MCF 10A (cell line): ENCODE data around the gene COL6A1. TPM values are rescaled to one million over a fixed set of nuclear protein-coding genes. Genes with fewer than 3 reads are reported as not detected.

Source experiments
- BruUV-seq: library from RNA; stranded (reverse); fragments of 400-500 nt; replicated peaks from 2 replicates; lab custom pipeline; 2021; lab: Mats Ljungman, UMichigan
- CTCF ChIA-PET: fragments of 300-600 bp; sonication (Branson Sonifier 250); formaldehyde crosslinking; extraction: SDS; loops from one replicate; lab custom pipeline; 2021; ENCODE audit warnings: antibody characterized with exemption, inconsistent platforms; lab: Yijun Ruan, JAX
- POLR2A ChIA-PET: fragments of 300-600, 350-650 bp; sonication (Branson Sonifier 250); formaldehyde crosslinking; extraction: SDS; loops from one replicate; lab custom pipeline; 2020; ENCODE audit warnings: antibody characterized with exemption, inconsistent platforms; lab: Yijun Ruan, JAX
- DNase-seq: peaks from one replicate; pipeline ENCODE4 v3.0.0-alpha.2; 2018; ENCODE audit not compliant: unreplicated experiment
- H3K27ac Mint-ChIP-seq: one replicate; pipeline ENCODE4 v1.8.0; 2022; ENCODE audit warnings: mild to moderate bottlenecking, low read depth, mixed read lengths; ENCODE audit not compliant: unreplicated experiment
- H3K27me3 Mint-ChIP-seq: one replicate; pipeline ENCODE4 v1.8.0; 2022; ENCODE audit warnings: mixed read lengths; ENCODE audit not compliant: insufficient read depth, unreplicated experiment
- H3K36me3 Mint-ChIP-seq: one replicate; pipeline ENCODE4 v1.8.0; 2022; ENCODE audit warnings: mild to moderate bottlenecking, moderate library complexity, mixed read lengths; ENCODE audit not compliant: insufficient read depth, unreplicated experiment
- H3K4me1 Mint-ChIP-seq: one replicate; pipeline ENCODE4 v1.8.0; 2022; ENCODE audit warnings: mixed read lengths; ENCODE audit not compliant: insufficient read depth, unreplicated experiment
- H3K4me3 Mint-ChIP-seq: one replicate; pipeline ENCODE4 v1.8.0; 2022; ENCODE audit warnings: mild to moderate bottlenecking, moderate library complexity, mixed read lengths; ENCODE audit not compliant: unreplicated experiment
- H3K9me3 Mint-ChIP-seq: one replicate; pipeline ENCODE4 v1.8.0; 2022; ENCODE audit warnings: mixed read lengths; ENCODE audit not compliant: unreplicated experiment
- CTCF ChIP-seq: fragments of 200-600 bp; IDR thresholded peaks from one replicate; pipeline ENCODE4 v1.8.0; 2022; ENCODE audit warnings: antibody characterized with exemption, mild to moderate bottlenecking; ENCODE audit not compliant: unreplicated experiment
- intact Hi-C: fragments of 100-400 bp; cut with micrococcal nuclease; formaldehyde crosslinking; loops from 2 replicates; pipeline ENCODE4 v1.14.1; 2022
- total RNA-seq: library from RNA; stranded (reverse); gene quantifications from 2 replicates; pipeline ENCODE4 v1.2.3, GENCODE V29; 2022

The COL6A1 gene
- total RNA-seq, 1 experiment from 2014 or later, result 3.2 TPM

- Mint-ChIP-seq H3K27me3 (peaks cover 26% of the 10 kb centered on the region), H3K36me3 (no peaks in the 10 kb centered on the region), H3K9me3 (no peaks in the 10 kb centered on the region), H3K27ac (no peak overlapping the region), H3K4me3 (no peak overlapping the region), H3K4me1 (peaks cover 2% of the 10 kb centered on the region)
- ChIA-PET CTCF (interaction anchor here (1.1 kb wide), 1 partner anchor 9 kb away, joined by 7 read pairs; no protein-coding TSS in a partner anchor), POLR2A (no interaction called here)
- DNase-seq, result no peak
- intact Hi-C loops, result no loop called here
- TF ChIP-seq CTCF, result no peak
- no TSS peak for BruUV-seq
These were observed 18.4 kb upstream of the COL6A1 start for GRCh38 chr21:45963232-45963570.

GRCh38 chr21:45964649-45965048, 16.9 kb upstream of the COL6A1 start:
- ChIA-PET CTCF (no interaction called here), POLR2A (no interaction called here)
- no TSS peak for BruUV-seq
- no peak overlapping the region for H3K4me3 Mint-ChIP-seq
- TF ChIP-seq CTCF, result no peak
- H3K4me1 Mint-ChIP-seq, result no peaks in the 10 kb centered on the region
- H3K27me3 Mint-ChIP-seq, result peaks cover 13% of the 10 kb centered on the region
- intact Hi-C loops, result no loop called here
- H3K27ac Mint-ChIP-seq, result no peak overlapping the region
- no peaks in the 10 kb centered on the region for H3K36me3 Mint-ChIP-seq
- no peaks in the 10 kb centered on the region for H3K9me3 Mint-ChIP-seq
- no peak for DNase-seq

- DNase-seq, result no peak
- TF ChIP-seq CTCF, result no peak
- Mint-ChIP-seq H3K27ac (no peak overlapping the region), H3K4me1 (no peaks in the 10 kb centered on the region), H3K4me3 (no peak overlapping the region), H3K9me3 (no peaks in the 10 kb centered on the region), H3K27me3 (peaks cover 13% of the 10 kb centered on the region), H3K36me3 (no peaks in the 10 kb centered on the region)
- CTCF ChIA-PET, result no interaction called here
- intact Hi-C loops, result no loop called here
- no TSS peak for BruUV-seq
- POLR2A ChIA-PET, result no interaction called here
These were observed 16.3 kb upstream of the COL6A1 start for GRCh38 chr21:45965084-45965809.

GRCh38 chr21:45966791-45967394, 14.7 kb upstream of the COL6A1 start:
- Mint-ChIP-seq H3K4me1 (no peaks in the 10 kb centered on the region), H3K9me3 (no peaks in the 10 kb centered on the region), H3K27me3 (peaks cover 5% of the 10 kb centered on the region), H3K27ac (no peak overlapping the region), H3K4me3 (no peak overlapping the region), H3K36me3 (no peaks in the 10 kb centered on the region)
- no TSS peak for BruUV-seq
- DNase-seq, result no peak
- ChIA-PET POLR2A (no interaction called here), CTCF (interaction anchor here (0.9 to 1.1 kb wide), 2 partner anchors 33 to 175 kb away, joined by 3 read pairs; no protein-coding TSS in a partner anchor)
- TF ChIP-seq CTCF, result no peak
- intact Hi-C loops, result no loop called here
